Gastrocnemius medialis (tissue), 4 donors: ENCODE results near the gene ANKRD34B.

Source experiments
- CTCF ChIP-seq, 5 experiments: fragments of 450-650 bp in 3 of 5; fragments of 200-600 bp in 2 of 5; sonication (generic) in 2 of 5; IDR thresholded peaks in 4 of 5; conservative IDR thresholded peaks in 1 of 5; 1 replicate in 4 of 5; 2 replicates in 1 of 5; pipeline ENCODE4 v1.5.1; 2016 to 2019; ENCODE audit warnings: antibody characterized with exemption in 5 of 5, mild to moderate bottlenecking in 3 of 5, moderate library complexity in 3 of 5
- POLR2A ChIP-seq, 2 donors: fragments of 450-650 bp; IDR thresholded peaks; one replicate each; pipeline ENCODE4 v1.6.1; 2017; ENCODE audit warnings: antibody characterized with exemption in 2 of 2, mild to moderate bottlenecking in 2 of 2, moderate library complexity in 2 of 2

GRCh38 chr5:80565330-80565729 lies 4.8 kb downstream of the ANKRD34B start:
- TF ChIP-seq CTCF (IDR thresholded peaks at IDR 0.05 in 4 of 5, conservative IDR thresholded peaks at IDR 0.05 in 1 of 5) (no peak), POLR2A (IDR thresholded peaks at IDR 0.05) (no peak)
